GM12801 (cell line): ENCODE measurements around the gene EVL.

Source experiments
- CTCF ChIP-seq: IDR thresholded peaks from one replicate; pipeline ENCODE4 v1.5.1; 2011; ENCODE audit warnings: control low read depth; ENCODE audit not compliant: insufficient read length; ENCODE audit errors: extremely low read depth

EVL gene

DNA sequence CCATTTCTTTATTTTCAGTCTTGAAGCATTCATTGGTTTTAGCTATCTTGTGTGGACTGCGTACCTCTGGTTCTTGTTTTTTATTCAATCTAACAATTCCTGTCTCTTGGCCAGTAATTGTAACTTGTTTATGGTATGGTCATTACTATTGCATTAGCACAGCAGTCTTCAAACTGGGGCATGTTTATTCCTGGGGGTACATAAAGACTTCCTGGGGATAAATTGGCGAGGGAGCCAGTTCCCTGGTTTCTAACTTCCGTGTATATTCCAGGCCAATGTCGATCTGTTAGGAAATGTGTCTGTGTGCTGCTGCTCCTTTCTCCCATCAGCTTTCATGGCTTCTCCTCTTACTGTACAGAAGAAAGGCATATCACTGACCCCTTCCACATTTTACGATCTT lies 13.7 kb upstream of the EVL start:
- no peak for TF ChIP-seq CTCF

GRCh38 chr14:100052819-100053218 lies 12.4 kb upstream of the EVL start:
- TF ChIP-seq CTCF: no peak

DNA sequence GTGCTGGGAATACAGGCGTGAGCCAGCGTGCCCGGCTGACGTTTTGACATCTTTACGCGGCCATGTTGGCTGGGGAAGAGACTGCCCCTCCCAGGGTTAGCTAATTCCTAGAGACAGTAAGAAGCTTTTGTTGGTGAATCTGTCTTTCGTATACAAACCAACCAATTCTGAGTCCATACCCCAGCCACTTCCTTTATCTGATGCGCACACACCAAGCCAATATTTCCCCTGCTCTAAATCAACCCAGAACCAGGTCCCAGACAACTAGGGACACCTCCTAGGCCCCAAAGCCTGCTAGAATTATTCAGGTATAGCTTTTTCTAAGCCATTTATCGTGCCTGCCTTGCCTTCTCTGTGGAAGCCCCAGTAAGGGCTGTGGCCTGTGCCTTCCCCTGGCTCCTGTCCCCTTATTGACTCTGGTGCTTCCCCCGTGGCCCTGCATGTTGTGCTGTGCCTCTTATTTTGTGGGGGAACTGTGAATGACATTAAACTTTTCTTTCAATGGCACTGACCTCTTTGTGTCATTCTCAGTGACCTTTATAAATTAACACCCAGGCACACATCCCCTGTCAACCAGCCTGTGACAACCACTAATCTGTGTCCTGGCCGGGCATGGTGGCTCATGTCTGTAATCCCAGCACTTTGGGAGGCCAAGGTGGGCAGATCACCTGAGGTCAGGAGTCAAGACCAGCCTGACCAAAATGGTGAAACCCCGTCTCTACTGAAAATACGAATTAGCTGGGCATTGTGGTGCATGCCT lies 10.7 kb upstream of the EVL start:
- no peak for TF ChIP-seq CTCF

- no peak for TF ChIP-seq CTCF
Measured at GRCh38 chr14:100056431-100056830, 8.8 kb upstream of the EVL start.

GRCh38 chr14:100056964-100057795 lies 8.0 kb upstream of the EVL start:
- no peak for TF ChIP-seq CTCF

DNA sequence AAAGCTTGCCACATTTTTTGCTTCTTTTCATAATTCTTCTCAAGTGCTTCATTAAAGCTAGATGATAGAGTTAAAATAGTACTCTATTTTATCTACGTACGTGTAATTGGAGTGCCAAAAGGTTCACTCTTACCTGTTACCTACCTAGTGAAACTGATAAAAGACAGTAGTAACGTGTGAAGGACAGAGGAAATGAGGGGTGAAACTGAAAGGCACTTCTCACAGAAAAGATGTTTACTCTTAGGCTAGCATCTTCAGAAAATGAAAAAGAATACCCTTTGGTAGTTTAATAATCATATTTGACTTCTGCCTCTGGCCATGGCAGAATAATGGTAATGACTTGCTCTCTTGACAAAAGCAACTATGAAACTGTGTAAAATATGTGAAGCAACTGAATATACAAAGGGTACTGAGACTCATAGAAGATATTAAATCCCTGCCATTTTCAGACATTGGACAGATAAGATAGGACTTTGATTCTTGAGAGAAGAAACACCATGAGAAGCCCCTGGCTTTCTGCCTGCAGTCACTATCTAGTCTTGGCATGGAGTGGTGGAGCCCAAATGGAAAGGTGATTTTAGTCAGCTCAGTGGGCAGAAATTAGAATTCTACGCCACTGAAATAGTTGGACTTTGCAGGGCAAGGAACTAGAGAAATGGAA lies 6.3 kb upstream of the EVL start:
- no peak for TF ChIP-seq CTCF

DNA sequence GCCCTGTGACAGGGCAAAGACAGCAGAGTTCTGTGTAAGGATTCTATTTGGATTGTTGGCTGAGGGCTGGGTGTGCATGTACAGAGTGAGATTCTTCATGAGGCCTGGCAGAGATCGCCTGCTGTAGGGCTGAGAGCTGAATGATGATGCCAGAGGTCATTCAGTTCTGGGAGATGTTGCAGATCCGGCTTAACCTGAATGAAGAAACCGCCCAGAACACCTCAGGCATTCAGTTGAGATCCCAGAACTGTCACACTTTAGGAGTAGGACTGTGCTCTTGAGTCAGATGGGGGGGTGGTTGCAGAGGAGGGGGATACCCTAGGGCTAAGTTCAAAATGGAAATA lies 5.8 kb upstream of the EVL start:
- TF ChIP-seq CTCF: no peak
